Hematopoietic multipotent progenitor cell treated with erythropoietin and hydrocortisone succinate and interleukin-3 and kit ligand, for 15 days (in vitro differentiated cells): Measurements from ENCODE around the gene KRT20.
A peak's percentile ranks its signal among the peaks of the same experiment; 100 is the strongest.
"Not testable (repeated sequence)": the region's sequence is repeated elsewhere in the genome, so short reads cannot be mapped to it uniquely, and the experiment has no call there.

Source experiments
- DNase-seq: peaks from one replicate; pipeline ENCODE4 v3.0.0-alpha.2; 2015; ENCODE audit warnings: low spot score

KRT20 gene

DNA sequence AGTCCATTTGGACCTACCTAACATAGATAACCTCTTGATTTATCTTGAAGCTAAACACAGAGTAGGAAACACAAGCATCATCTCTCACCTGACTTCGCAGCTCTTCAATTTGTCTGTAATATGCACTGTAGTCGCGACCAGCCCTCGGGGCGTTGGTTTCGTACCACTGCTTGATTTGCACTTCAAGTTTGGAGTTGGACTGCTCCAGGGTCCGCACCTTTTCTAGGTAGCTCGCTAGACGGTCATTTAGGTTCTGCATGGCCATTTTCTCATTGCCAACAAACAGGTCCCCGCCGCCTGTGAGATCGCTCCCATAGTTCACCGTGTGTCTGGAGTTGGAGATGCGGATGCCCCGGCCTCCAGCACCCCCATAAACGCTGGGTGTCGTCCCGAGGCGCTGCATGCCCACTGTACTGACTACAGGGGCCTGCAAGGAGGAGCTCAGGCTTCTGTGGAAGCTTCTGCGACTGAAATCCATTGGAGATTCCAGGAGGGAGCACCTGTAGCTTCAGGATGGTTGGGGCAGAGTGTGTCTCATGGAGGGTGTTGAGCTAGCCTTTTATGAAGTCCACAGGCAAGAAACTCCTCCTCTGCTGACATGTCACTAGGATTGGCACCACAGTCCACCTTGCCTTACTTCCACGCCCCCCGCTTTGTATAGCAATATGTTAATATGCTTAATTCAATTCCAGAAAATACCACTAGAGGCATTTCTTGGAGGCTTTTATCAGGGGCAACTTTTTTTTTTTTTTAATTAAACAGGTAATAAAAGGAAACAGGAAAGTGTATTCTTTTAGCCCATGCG, at the start of gene KRT20:
Gene KRT20 (minus strand): TSS at position 535 of the 805 bp plus-strand sequence. CDS start 57 bp downstream, at position 478.
- no peak for DNase-seq

DNA sequence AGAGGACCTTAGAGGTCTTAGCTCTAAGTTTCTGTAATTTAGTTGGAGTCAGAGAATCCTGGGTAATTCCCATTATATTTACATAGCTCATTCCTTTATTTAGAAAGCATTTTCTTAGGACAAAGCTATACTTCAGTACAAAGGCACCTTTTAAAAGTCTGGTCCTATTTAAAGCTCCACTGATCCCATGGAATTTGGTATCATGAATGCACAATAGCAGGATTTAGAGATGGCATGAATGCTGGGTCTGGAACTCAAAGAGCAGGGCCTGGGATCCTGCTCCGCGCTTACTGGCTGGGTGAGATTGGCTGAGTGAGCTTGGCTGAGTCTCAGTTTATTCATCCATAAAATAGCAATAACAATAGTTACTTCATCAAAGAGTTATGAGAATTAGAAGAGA, 47.6 kb upstream of the KRT20 start:
- DNase-seq = no peak

GRCh38 chr17:40931311-40931710, 46.3 kb upstream of the KRT20 start:
- no peak for DNase-seq

- no peak for DNase-seq
Observed at GRCh38 chr17:40926341-40926740, 41.3 kb upstream of the KRT20 start.

GRCh38 chr17:40922239-40922638, 37.2 kb upstream of the KRT20 start:
- no peak for DNase-seq

GRCh38 chr17:40921026-40921425, 36.0 kb upstream of the KRT20 start:
- no peak for DNase-seq

- DNase-seq = not testable (repeated sequence)
Observed at GRCh38 chr17:40917116-40917515, 32.1 kb upstream of the KRT20 start.

- no peak for DNase-seq
Observed at GRCh38 chr17:40916366-40916765, 31.3 kb upstream of the KRT20 start.

DNA sequence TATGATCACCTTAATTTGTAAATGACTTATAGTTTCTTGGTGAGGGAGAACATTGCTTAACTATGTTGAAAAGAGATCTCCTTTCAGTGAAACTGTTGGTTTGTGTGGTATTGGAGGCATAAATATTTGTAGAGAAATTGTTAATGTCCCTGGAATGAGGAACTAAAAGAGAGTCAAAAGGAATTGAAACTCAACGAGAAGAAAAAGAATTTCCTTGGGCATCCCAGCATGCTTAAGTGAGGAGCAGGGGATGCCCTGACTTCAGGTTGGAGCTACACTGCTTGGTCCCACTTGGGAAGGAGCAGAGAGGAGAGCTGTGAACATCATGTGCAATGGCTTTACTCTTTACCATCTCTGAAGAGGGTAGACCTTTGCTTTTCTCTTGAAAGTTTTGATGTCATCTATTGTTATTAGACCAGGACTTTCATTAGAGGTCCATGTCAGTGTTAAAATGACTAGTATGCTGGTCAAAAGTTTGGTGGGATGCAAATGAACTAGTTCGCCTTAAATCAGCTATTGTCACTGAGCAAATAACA, 30.7 kb upstream of the KRT20 start:
- no peak for DNase-seq

DNA sequence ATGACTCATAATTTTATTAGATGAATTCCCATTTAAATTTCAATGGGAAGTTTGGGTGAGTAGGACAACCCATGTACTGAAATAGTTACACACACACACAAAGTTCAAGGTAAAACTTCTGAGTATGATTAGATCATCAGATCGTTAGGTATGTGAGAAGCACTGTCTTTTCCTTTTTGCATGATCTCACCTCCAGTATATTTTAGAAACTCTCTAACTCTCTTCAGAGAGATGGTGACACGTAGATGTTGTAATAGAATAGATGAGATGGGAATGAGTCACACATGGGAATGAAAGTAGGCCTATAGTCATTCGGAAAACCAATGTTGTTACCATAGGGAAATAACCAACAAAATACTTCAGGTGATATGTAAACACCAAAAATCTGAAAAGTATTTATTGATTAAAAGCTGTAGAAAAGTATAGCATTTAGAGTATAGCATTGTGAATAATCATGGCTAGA, 30.2 kb upstream of the KRT20 start:
- no peak for DNase-seq

DNA sequence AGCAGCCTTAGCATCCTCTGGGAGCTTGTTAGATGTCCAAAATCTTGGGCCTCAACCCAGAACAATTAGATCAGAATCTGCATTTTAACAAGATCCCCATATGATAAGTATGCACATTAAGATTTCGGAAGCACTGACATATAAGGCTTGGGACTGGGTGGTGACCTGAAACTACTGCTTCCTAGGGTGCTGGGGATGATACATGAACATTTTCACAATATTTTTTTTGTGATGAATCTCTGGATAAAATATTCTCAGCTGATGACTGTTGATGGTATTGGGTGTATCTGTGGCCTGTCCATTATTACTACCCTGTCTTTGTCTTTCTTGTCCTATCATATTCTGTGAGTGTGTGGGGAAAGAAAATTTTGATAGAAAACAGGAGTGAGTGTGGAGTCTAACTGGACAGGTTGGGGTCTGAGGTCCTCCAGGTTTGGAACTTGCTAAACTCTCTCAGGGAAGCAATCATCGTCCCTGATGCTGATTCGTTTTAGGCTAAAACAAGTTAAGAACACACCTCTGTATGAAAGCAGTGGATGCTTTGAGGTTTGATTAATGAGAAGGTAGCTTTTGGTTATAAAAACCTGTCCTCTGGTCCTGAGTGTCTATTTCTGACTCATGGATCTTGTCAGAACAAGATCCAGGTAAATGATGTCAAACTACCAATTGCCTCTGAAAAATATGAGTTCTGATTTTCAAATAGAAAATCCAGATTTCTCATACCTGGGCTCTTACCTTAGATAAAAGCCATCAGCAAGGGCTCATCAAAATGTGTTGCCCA, 29.2 kb upstream of the KRT20 start:
- DNase-seq = no peak

- no peak for DNase-seq
Observed at GRCh38 chr17:40912486-40913210, 27.6 kb upstream of the KRT20 start.

DNA sequence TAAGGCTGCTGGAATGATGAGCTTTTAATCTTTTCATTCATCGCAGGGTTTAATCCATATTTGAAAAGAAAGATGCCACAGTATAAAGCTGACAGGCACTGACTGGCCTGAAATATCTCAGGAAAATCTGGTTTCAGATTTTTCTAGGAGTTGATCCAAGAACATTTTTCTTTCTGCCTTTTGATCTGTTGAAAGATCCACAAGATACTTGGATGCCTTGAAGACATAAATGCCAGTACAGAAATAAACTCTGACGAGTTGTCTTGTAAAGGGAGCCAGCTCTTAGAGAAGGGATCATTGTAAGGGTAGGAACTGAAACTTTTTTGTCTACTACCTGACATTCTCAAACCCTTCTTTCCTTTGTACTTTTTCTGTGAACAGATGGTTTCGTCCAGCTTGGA, 25.4 kb upstream of the KRT20 start:
- DNase-seq = no peak

- DNase-seq = no peak
Observed at GRCh38 chr17:40909755-40910154, 24.7 kb upstream of the KRT20 start.

GRCh38 chr17:40909351-40909750, 24.3 kb upstream of the KRT20 start:
- DNase-seq = peak; percentile 39

- DNase-seq = no peak
Observed at GRCh38 chr17:40906613-40907012, 21.6 kb upstream of the KRT20 start.

GRCh38 chr17:40905370-40905769, 20.3 kb upstream of the KRT20 start:
- DNase-seq = no peak

GRCh38 chr17:40903129-40903847, 18.2 kb upstream of the KRT20 start:
- no peak for DNase-seq

GRCh38 chr17:40902498-40902897, 17.5 kb upstream of the KRT20 start:
- DNase-seq = no peak

DNA sequence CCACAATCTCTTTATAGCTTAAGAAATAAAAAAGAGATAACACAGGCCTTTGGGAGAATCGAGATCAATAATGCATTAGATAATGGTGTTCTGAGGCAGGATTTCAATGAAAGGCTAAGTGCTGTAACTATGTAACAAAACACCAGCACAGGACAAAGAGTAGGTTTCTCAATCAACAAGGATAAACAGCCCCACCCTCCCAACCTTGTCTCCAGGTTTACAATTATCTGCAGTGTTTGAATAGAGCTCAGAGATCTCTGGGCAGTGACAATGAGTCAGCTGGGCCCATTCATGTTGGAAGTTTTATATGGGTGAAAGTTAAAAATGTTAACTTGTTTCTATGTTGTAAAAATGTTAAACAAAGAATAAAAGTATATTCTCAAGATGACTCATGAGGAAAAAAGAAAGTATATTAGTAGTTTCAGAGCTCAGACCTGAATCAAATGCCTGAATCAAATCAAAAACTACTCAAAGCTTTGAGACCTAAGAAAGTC, 17.0 kb upstream of the KRT20 start:
- DNase-seq = no peak

DNA sequence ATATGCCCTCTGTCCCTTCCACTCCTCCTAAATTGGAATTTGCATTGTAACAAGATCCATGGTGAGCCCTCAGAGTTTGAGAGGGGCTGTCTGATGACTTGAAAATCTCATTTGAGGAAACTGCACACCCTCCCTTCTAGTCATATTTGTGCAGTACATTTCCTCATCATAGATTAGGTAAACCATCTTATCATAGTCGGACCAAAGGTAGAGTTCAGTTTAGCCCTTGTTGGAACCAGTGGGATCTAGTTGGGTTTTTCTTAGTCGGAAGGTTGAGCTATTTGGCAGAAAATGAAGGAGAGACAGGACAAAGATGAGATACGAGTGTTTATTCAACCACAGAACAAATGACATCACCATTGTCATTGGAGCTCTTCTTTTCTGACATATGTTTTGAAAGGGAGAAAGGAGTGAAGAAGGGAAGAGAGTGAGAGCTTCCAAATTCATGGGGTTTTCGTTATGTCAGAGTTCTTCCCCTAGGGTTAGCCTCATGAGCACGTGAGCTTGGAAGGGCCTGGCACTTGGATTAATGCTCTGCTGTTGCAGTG, 15.8 kb upstream of the KRT20 start:
- no peak for DNase-seq
